ENCODE results near the gene WDR41.

DNA sequence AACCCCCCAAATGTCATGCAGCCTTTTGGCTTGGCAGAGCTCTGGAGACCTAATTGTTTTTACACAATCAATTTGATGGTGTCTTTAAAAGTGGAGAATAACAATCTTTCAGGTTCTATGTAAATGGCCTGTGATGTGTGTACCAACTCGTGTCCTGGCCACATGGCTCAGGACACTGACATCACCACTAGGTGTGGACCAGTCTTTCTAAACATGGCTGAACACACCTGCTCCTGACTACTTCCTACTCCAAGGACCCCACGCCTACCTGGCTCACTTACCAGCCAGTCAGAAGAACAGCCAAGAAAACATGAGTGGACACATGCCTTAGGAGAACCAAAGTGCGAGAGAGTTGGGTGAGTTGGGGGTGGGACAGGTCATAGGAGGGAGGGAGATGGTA lies 71.2 kb downstream of the WDR41 start:
- TF ChIP-seq, protein P1, sequence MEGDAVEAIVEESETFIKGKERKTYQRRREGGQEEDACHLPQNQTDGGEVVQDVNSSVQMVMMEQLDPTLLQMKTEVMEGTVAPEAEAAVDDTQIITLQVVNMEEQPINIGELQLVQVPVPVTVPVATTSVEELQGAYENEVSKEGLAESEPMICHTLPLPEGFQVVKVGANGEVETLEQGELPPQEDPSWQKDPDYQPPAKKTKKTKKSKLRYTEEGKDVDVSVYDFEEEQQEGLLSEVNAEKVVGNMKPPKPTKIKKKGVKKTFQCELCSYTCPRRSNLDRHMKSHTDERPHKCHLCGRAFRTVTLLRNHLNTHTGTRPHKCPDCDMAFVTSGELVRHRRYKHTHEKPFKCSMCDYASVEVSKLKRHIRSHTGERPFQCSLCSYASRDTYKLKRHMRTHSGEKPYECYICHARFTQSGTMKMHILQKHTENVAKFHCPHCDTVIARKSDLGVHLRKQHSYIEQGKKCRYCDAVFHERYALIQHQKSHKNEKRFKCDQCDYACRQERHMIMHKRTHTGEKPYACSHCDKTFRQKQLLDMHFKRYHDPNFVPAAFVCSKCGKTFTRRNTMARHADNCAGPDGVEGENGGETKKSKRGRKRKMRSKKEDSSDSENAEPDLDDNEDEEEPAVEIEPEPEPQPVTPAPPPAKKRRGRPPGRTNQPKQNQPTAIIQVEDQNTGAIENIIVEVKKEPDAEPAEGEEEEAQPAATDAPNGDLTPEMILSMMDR (conservative IDR thresholded peaks at IDR 0.05 in 1 of 2, IDR thresholded peaks at IDR 0.05 in 1 of 2; ENCODE audit: extremely low read depth in 1 of 2, insufficient read depth in 1 of 2, low read depth in 1 of 2, low read length in 2 of 2): no peak
- TF ChIP-seq EZH2 (IDR thresholded peaks at IDR 0.05; ENCODE audit: borderline replicate concordance, low read length): no peak
